ENCODE results near the gene CTSF. TPM values are rescaled to one million over a fixed set of nuclear protein-coding genes. Genes with fewer than 3 reads are reported as not detected.

CTSF gene
- 2.5 TPM for total RNA-seq (2013)
- polyA plus RNA-seq (1 to 10 TPM; 1.5 to 3.5 (median 2.3) TPM), polyA minus RNA-seq (0.69 and 1.0 TPM in 2 replicates), total RNA-seq (0.34 to 7.5 (median 1.2) reads per million in 11 experiments)

GRCh38 chr11:66568124-66568916 lies at the start of gene CTSF:
Gene CTSF, minus strand, starts transcription at chr11:66568606. Its CDS starts 120 bp downstream, at chr11:66568486.
- H3K4me1 Mint-ChIP-seq = peaks cover 7% of the 10 kb centered on the region
- Histone ChIP-seq H3K79me2 (ENCODE audit: insufficient read depth, low read length) (no peaks in the 10 kb centered on the region), H3K9me3 (replicated peaks in 1 of 2; ENCODE audit: control insufficient read depth in 1 of 2, insufficient read depth in 1 of 2, low read length in 2 of 2) (no peaks in the 10 kb centered on the region), H3K36me3 (replicated peaks in 1 of 2; ENCODE audit: control insufficient read depth in 1 of 2, insufficient read depth in 2 of 2, low read length in 2 of 2) (no peaks in the 10 kb centered on the region), H3K4me3 (replicated peaks in 1 of 3; ENCODE audit: low read depth in 2 of 3, low read length in 3 of 3) (peak within 1 kb of the TSS in 2 of 3 experiments; percentile 21 to 73), H3K27me3 (ENCODE audit: control insufficient read depth in 2 of 2, insufficient read depth in 2 of 2, low read length in 2 of 2) (peaks cover 0 to 17% of the 10 kb centered on the region in 2 donors), H4K20me1 (ENCODE audit: insufficient read depth, low read length) (no peaks in the 10 kb centered on the region), H2AFZ (ENCODE audit: insufficient read depth, low read depth, low read length, poor library complexity, severe bottlenecking) (peak within 1 kb of the TSS; percentile 89), H3K27ac (ENCODE audit: low read depth in 1 of 2, low read length in 2 of 2) (no peak within 1 kb of the TSS), H3K4me1 (ENCODE audit: control insufficient read depth in 1 of 2, insufficient read depth in 2 of 2, low read length in 2 of 2) (peaks cover 4 to 12% of the 10 kb centered on the region in 2 donors), H3K4me2 (replicated peaks; ENCODE audit: extremely low read depth, low read length, poor library complexity, severe bottlenecking) (peak within 1 kb of the TSS; percentile 86), H3K9ac (ENCODE audit: insufficient read depth, low read length, poor library complexity, severe bottlenecking) (peak within 1 kb of the TSS; percentile 53)
- no peaks in the 10 kb centered on the region for H3K36me3 Mint-ChIP-seq
- TF ChIP-seq CTCF (IDR thresholded peaks at IDR 0.05) = no peak
- DNase-seq = peak; percentile 56 to 66 (median 64)
- H3K27me3 Mint-ChIP-seq (ENCODE audit: low read depth in 3 of 3) = peaks cover 22 to 25% (median 23%) of the 10 kb centered on the region in 3 donors
- 4% methylated on average over 75 of the region's 77 CpGs for WGBS (ENCODE audit: insufficient coverage)
- peaks cover 0 to 5% (median 1%) of the 10 kb centered on the region in 7 donors for H3K9me3 Mint-ChIP-seq
- intact Hi-C loops (cut with micrococcal nuclease) = no loop called here
- no peak within 1 kb of the TSS for H3K27ac Mint-ChIP-seq
- peak within 1 kb of the TSS; percentile 64 to 87 for H3K4me3 Mint-ChIP-seq

GRCh38 chr11:66617155-66617834 lies 48.9 kb upstream of the CTSF start:
- Mint-ChIP-seq H3K9me3 (peaks cover 0 to 3% (median 0%) of the 10 kb centered on the region in 7 donors), H3K36me3 (peaks cover 3 to 22% of the 10 kb centered on the region in 2 donors), H3K4me3 (peak overlapping the region; percentile 94 to 98), H3K4me1 (peaks cover 40% of the 10 kb centered on the region), H3K27me3 (ENCODE audit: low read depth in 3 of 3) (peaks cover 0 to 2% (median 0%) of the 10 kb centered on the region in 3 donors), H3K27ac (peak overlapping the region; percentile 96 to 99 (median 98))
- Histone ChIP-seq H4K20me1 (ENCODE audit: insufficient read depth, low read length) (peaks cover 53% of the 10 kb centered on the region), H3K79me2 (ENCODE audit: insufficient read depth, low read length) (peaks cover 72% of the 10 kb centered on the region), H3K27me3 (ENCODE audit: control insufficient read depth in 2 of 2, insufficient read depth in 2 of 2, low read length in 2 of 2) (no peaks in the 10 kb centered on the region), H3K9ac (ENCODE audit: insufficient read depth, low read length, poor library complexity, severe bottlenecking) (peak overlapping the region; percentile 95), H3K36me3 (replicated peaks in 1 of 2; ENCODE audit: control insufficient read depth in 1 of 2, insufficient read depth in 2 of 2, low read length in 2 of 2) (peaks cover 4 to 13% of the 10 kb centered on the region in 2 donors), H3K4me1 (ENCODE audit: control insufficient read depth in 1 of 2, insufficient read depth in 2 of 2, low read length in 2 of 2) (peaks cover 32 to 38% of the 10 kb centered on the region in 2 donors), H3K4me3 (replicated peaks in 1 of 3; ENCODE audit: low read depth in 2 of 3, low read length in 3 of 3) (peak overlapping the region; percentile 71 to 99 (median 82)), H3K4me2 (replicated peaks; ENCODE audit: extremely low read depth, low read length, poor library complexity, severe bottlenecking) (peak overlapping the region; percentile 88), H2AFZ (ENCODE audit: insufficient read depth, low read depth, low read length, poor library complexity, severe bottlenecking) (peak overlapping the region; percentile 93), H3K27ac (ENCODE audit: low read depth in 1 of 2, low read length in 2 of 2) (peak overlapping the region; percentile 91 to 99), H3K9me3 (replicated peaks in 1 of 2; ENCODE audit: control insufficient read depth in 1 of 2, insufficient read depth in 1 of 2, low read length in 2 of 2) (no peaks in the 10 kb centered on the region)
- intact Hi-C loops (cut with micrococcal nuclease) = loop anchor here (2.0 kb wide), 2 partner anchors 22 to 24 kb away; partner anchors contain the start of genes CCDC87 (in 2 of the 2), CCS (in 2 of the 2) and RBM4 (in 1 of the 2)
- no peak for TF ChIP-seq CTCF (IDR thresholded peaks at IDR 0.05)
- peak; percentile 83 to 89 (median 89) for DNase-seq
- WGBS (ENCODE audit: insufficient coverage) = 0% methylated on average over 21 of the region's 38 CpGs
